NCI-H2107 (cell line): ENCODE data around the gene IPO5.

Experiments
- DNase-seq: peaks from one replicate; lab custom pipeline; 2025; lab: John Stamatoyannopoulos, UW

IPO5 gene

DNA sequence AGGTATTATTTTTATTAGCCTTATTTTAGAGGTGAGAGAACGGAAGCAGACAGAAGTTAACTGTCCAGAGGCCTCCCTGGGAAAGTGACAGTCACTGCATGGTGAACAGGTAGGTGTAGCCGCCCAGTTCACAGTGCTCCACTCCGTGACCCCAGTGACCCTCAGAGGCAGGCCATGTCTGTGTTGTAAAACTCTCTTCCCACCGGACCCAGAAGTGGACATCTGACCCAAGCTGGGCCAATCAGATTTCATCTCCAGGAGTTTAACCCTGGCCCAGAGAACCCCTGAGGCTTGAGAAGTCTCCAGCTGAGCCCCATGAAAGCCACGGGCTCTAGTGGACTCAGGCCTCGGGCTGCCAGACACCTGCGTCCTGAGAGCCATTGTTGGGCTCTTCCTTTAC, 105.8 kb downstream of the IPO5 start:
- no peak for DNase-seq

DNA sequence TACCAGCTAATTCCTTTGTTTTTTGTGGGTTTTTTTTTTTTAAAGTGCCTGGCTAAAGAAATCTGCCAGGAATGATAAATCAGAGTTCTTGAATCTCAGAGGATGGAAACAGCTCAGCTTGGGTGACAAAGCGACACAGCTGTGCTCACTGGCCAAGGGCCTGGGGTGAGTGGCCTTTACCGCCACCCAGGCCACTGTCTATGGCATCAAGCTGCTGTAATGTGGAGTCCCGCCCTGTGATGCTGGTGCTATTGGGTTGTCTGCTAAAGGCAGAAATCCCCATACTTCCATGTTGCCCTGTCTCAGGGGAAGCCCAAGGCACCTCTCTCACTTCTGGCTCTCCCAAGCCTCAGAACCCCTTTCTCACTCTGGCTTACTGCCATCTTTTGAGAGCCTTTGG, 106.8 kb downstream of the IPO5 start:
- DNase-seq: no peak

DNA sequence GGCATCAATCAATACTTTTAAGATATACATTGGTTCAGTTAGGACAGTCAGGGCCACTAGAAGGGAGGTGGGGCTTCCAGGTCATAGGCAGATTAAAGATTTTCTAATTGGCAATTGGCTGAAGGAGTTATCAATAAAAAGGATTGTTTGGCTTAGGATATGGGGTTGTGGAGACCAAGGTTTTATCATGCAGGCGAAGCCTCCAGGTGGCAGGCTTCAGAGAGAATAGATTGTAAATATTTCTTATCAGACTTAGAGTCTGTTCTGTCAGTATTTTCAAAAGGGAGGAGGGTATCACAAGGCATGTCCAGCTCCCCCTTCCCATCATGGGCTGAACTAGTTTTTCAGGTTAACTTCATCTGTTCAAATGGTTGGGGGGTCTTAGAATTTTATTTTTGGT, 112.0 kb downstream of the IPO5 start:
- DNase-seq: no peak

- no peak for DNase-seq
These were observed 113.2 kb downstream of the IPO5 start for GRCh38 chr13:98066636-98067035.

DNA sequence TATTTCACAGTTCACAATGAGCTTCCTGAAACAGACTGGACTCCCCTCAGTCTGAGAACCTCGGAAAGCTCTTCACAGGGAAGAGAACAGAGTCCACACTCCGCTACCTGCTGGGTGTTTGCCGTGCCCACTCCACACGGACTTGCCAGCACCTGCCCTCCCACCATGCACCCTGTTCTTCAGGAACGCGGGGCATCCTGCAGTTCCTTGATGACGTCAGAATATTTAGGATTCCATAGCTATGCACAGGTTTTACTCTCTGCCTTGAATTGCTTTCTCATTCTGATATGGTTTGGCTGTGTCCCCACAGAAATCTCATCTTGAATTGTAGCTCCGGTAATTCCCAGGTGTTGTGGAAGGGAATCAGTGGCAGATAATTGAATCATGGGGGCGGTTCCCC, 115.0 kb downstream of the IPO5 start:
- DNase-seq: no peak

DNA sequence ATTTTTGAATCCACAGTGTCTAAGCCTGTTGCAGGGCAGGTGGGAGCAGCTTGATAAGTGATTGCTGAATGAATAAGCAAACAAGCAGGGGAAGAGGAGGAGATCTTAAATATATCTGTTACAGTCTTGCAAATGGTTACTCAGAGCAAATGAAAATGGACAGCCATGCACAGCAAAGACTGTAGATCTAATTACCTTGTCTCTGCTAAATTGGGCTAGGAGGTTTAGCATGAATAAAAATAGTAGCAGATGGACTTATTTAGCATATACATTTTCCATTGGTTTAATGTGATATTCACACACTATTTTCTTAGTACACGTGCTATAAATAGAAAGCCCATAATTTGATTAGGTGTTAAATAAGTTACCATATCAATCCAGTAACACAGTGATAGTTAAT, 116.5 kb downstream of the IPO5 start:
- no peak for DNase-seq

DNA sequence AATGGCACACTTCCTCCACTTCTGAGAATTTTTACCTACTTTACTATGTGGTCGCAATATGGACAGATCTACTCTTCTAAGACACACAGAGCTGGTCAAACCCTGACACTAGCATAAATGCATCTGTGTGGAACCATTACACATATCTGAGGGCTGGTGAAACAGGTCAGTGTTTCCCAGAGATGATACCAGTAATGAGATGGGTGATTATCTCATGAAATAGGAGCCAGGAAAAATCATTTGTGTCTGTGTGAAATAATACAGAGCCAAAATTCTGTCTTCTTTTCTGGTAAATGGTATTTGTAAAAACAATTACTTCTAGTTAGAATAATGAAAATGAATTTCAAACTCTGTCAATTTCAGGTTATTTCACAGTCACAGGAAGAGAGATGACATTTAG, 117.8 kb downstream of the IPO5 start:
- no peak for DNase-seq

DNA sequence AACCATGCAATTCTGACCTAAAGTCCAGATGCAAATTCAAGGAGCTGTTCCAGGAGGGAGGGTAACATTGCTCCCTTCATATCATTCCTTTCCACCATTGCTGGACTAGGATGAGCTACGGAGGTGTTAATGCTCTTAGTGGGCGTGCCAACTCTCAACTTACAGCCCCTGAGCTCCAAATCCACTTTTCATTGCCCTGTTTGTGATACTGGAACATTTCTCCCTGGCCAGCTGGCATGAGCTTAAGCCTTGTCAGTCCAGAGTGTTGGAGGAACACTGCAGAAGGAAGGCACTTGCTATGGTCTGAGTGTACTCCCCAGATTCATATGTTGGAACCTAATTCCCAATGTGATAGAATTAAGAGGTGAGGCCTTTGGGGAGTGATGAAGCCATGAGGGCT, 119.0 kb downstream of the IPO5 start:
- DNase-seq: no peak
